ENCODE results near the gene CPM.
A peak's percentile ranks its signal among the peaks of the same experiment; 100 is the strongest.

Gene CPM

GRCh38 chr12:68876461-68876860, 56.5 kb downstream of the CPM start:
- DNase-seq: no peak

- DNase-seq: no peak
These were observed 59.7 kb downstream of the CPM start for GRCh38 chr12:68873316-68873715.

DNA sequence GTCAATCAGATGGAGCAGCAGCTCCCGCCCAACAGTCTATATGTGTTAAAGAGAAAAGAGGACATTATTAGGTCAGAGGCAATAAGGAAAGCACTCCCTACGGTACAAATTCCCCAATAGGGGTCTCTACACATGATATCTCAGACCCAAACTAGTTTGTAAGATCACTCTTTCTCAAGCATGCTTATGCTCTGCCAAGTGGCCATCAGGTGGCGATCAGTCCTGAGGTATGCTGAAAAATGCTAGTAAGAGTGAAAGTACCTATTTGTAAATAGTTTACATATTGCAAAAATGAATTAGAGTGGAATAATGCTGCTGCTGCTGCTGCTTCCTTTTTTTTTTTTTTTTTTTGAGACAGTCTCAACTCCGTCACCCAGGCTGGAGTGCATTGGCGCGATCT, 61.0 kb downstream of the CPM start:
- DNase-seq: peak; percentile 34

GRCh38 chr12:68871396-68871795, 61.6 kb downstream of the CPM start:
- no peak for DNase-seq

- DNase-seq: no peak
These were observed 62.5 kb downstream of the CPM start for GRCh38 chr12:68870443-68870842.

GRCh38 chr12:68870011-68870410, 63.0 kb downstream of the CPM start:
- no peak for DNase-seq

DNA sequence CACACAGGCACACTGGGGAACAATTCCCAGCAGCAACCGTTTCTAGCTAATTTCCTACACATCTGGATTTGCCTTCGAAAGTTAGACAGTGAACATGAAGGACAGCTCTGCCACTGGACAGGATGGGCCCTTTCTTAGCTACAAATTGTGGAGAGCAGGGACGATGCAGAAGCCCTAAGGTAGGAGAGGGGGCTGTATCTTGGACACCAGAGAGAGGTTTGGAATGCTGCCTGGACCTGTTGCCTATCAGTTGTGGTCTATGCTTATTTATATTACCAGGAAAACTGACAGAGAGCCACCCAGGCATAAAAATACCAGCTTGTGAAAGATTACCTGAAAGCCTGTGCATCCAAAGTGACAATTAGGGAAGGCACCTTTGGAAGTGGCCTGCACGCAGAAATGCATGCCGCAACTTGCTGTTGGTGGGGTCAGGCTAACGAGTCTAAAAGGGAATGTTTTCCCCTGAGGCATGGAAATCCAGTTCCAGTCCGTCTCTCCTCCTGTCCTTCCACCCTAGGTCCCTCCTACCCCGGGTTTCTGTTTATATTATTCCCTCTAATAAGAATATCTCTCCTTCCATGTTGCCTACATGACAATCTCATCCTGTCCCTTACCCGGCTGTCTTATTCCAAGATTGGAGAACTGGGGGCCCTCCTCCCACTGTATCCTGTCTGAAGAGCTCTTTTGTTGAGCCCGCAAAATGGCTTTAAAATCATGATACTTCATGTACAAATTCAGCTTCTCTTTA, 64.8 kb downstream of the CPM start:
- no peak for DNase-seq

- no peak for DNase-seq
These were observed 65.4 kb downstream of the CPM start for GRCh38 chr12:68867606-68868005.

GRCh38 chr12:68866950-68867349, 66.0 kb downstream of the CPM start:
- no peak for DNase-seq

DNA sequence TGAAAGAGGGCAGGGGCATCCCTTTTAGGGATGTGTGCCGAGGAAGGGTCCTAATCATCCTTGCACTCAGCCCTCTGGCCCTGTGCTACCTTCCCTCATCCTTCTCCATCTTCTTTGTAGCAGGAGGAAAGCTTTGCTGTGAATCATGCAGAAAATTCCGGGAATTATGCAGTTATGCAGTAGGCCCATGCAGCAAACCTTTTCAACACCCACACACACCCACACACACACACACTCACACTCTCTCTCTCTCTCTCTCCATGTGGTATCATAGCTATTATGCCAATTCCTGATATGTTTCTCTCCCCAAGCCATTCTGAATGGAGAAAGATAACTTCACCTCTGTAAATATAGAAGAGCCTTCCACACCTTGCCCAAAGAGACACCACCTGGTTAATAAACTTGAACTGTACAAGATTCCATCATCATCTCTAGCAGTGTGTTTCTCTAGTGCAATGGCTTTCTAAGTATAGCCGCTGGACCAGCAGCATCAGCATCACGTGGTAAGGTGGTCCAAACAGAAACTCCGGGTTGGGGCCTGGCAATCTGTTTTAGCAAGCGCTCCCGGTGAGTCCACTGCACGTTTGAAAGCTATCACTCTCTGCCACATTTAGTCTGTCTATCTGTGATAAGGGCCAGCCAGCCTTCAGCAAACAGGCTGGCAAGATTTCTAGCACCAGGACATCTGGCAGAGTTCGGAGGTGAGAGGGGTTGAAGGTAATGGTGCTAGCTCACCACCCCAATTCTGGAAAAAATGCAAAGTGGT, 67.4 kb downstream of the CPM start:
- DNase-seq: no peak

DNA sequence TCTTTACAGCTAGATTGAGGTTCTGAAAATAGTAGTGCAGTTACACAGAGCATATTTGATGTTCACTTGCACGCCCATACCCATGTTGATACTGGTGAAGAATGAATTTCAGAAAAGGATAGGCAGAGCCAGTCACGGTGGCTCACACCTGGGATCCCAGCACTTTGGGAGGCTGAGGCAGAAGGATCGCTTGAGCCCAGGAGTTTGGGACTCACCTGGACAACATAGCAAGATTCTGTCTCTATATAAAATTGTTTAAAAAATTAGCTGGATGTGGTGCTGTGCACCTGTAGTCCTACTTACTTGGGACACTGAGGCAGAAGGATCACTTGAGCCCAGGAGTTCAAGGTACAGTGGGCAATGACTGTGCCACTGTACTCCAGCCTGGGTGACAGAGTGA, 68.4 kb downstream of the CPM start:
- no peak for DNase-seq

- DNase-seq: peak; percentile 53
These were observed 69.0 kb downstream of the CPM start for GRCh38 chr12:68863886-68864454.

DNA sequence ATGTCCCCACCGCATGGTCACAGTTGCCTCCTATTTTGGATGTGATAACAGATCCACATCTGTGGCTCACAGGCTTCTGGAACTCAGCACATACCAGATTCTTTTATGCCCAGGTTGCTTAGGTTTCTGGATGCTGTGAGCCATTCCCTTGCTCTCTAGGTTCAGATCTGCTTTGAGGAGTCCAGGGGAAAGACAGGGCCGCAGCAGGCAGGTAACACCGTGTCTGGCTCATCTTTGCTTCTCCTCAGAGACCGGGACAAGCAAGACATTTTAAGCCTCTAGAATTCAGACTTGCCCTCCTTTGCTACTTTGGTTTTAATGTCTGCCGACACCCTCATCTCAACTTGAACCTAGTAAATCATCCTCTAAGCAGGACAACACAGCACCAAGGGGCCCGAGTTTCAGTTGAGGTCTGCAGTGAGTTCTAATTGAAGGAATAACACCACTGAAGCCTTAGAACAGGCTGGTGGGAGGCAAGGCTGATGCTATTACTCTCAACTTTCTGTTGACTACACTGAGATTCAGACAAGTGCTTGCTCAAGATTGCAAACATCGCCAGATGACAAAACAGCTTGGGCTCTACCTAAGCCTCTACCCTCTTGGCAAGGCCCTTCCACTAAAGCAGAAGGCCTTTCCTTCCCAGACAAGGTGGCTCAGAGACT, 69.7 kb downstream of the CPM start:
- no peak for DNase-seq

GRCh38 chr12:68861890-68862289, 71.1 kb downstream of the CPM start:
- no peak for DNase-seq

- DNase-seq: no peak
These were observed 76.5 kb downstream of the CPM start for GRCh38 chr12:68856510-68856909.

DNA sequence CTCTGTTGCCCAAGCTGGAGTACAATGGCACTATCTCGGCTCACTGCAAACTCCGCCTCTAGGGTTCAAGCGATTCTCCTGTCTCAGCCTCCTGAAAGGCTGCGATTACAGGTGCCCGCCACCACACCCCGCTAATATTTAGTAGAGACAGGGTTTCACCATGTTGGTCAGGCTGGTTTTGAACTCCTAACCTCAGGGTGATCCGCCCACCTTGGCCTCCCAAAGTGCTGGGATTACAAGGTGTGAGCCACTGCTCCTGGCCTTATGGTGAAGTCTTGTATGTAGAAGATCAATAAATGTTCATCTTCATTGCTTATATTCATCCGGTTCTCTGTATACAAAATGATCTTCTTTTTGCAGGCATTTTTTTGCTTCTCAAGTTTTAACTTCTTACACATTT, 77.2 kb downstream of the CPM start:
- no peak for DNase-seq

GRCh38 chr12:68855111-68855510, 77.9 kb downstream of the CPM start:
- no peak for DNase-seq

DNA sequence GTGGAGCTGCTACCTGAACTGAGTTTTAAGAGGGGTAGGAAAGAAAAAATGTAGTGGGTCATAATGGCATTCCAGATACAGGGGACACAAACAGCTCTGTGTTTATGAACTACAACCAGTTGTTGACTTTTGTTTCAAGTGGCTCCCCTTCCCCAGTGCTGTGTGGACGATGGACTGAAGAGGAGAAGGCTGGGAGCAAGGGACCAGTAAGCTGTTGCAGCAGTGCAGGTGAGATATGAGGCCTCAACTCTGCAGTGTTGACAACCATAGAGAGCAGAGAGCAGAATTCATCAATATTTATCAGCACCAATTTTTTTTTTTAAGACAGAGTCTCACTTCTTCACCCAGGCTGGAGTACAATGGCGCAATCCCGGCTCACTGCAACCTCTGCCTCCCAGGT, 78.4 kb downstream of the CPM start:
- no peak for DNase-seq

DNA sequence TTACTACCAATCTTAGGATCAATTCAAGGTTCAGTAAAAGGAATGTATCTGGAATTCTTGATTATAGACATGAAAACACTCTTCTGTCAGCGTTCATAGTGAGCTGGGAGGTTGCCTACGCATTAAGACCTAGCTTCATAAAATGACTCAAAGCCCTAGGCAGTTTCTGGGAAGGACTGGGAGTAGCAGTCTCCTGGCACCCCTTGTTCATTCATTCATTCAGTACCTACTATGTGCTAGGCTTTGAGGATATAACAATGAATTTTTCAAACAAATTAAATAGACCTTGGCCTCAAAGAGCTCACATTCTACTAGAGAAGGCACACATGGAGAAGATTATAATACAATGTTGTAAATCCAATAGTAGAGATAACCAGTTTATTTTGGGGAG, 78.9 kb downstream of the CPM start:
- no peak for DNase-seq

DNA sequence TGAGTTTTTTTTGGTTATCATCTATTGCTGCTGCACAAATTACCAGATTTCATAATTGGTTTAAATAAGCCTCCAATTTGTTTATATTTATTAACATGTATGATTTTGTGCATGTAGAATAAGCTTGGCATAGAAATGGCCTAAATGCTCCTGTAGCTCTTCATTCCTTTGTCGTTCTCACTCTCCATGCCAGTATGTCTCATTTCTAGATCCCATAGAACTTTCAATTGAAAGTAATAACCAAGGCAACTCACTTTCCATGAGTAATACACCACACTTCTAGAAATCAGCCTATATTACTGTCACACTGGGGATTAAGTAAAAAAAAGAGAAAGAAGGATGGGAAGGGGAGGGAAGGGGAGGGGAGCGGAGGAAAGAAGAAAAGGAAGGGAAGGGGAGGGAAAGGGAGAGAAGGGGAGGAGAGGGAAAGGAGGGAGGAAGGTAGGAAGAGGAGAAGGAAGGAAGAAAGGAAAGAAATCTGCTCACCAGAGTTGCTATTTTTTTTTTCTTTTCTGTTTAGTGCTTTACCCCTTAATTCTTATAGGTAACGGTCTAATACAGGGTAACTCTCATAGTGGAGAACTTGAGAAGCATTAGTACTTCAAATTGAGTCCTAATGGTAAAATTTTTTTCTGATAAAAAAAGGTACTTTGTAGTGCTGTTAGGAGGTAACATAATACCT, 79.4 kb downstream of the CPM start:
- DNase-seq: no peak

GRCh38 chr12:68851592-68852306, 81.2 kb downstream of the CPM start:
- DNase-seq: no peak

DNA sequence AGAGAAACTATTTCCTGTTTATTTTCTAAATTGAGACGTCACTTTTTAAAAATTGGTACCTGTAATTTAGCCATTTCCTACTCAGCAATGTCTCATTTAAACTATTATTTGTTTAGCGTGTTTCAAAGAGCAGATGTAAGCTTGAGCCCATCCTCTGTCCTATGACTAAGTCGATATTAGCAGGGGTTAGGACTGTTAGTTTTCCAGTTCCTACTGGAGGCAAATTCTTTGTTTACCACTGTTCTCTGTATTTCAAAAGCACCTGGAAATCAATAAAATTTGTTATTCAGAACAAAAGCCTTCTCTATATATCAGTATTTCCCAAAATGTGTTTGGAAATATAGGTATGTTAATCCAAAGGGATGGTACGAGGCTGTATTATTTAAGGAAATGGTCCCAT, 82.6 kb downstream of the CPM start:
- no peak for DNase-seq
